GM12872 (cell line): ENCODE results near the gene CUEDC1.
A peak's percentile ranks its signal among the peaks of the same experiment; 100 is the strongest.

Source experiments
- CTCF ChIP-seq: IDR thresholded peaks from 3 replicates; pipeline ENCODE4 v1.5.1; 2011; ENCODE audit warnings: low read depth, mild to moderate bottlenecking, low read length, moderate library complexity; ENCODE audit not compliant: insufficient read depth

The CUEDC1 gene

DNA sequence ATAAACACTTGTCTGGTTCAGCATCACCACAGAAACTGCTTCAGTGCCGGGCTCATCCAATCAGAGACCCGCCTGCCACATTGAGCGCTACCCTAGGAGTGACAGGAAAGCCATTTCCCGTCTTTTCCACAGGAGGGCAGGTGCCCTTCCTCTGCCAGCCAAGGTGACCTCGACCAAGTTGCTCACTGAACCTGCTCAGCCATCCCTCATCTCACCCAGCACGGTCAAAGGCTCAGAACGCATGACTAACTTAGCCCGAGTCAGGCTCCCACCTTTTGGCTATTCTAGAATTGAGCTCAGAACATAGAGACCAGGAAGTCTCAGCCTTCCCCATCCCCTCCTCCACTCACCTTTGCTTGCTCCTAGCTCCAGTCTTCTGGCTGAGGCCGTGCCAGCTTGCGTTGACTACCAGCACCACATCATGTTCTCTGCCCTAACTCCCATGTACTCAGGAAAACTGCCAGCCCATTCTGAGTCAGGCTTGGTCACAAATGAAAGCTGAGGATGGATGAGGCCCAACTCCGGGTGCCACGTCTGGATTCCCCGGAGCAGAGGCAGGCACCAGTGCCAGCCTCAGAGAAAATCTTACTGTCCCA, 121.0 kb downstream of the CUEDC1 start:
- no peak for TF ChIP-seq CTCF

DNA sequence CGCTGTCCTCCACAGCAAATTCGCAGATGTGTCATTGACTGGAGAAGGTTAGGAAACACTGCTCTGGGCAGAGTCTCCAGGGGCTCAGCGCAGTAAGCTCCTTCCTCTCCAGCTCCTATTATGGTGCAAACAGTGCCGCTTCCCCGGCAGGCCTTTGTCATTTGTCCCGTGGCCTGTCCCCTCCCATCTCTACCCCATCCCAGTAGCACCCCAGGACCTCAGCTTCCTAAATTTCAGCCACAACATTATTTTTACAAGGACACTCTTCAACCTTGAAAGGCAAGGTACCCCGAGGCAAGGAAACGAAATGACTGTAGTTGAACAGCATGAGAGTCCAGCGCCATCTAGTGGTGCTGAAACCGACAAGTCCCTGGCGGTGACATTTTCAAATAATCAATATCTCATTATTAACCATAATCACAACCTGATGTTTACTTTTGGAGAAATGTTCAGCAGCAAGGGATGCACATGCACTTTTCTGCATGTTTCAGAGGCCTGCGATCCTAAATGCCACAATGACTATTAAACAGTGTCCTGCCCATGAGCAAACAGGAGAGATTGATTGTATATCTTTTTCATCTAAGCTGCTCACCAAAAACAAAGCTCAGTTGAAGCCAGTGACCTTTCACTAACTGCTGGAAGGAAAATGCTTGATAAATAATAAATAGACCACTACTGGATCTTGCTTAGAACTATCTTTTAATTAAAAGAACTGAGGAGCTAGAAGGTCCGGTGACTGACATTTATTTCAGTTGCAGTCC, 121.9 kb downstream of the CUEDC1 start:
- TF ChIP-seq CTCF: peak; percentile 90

DNA sequence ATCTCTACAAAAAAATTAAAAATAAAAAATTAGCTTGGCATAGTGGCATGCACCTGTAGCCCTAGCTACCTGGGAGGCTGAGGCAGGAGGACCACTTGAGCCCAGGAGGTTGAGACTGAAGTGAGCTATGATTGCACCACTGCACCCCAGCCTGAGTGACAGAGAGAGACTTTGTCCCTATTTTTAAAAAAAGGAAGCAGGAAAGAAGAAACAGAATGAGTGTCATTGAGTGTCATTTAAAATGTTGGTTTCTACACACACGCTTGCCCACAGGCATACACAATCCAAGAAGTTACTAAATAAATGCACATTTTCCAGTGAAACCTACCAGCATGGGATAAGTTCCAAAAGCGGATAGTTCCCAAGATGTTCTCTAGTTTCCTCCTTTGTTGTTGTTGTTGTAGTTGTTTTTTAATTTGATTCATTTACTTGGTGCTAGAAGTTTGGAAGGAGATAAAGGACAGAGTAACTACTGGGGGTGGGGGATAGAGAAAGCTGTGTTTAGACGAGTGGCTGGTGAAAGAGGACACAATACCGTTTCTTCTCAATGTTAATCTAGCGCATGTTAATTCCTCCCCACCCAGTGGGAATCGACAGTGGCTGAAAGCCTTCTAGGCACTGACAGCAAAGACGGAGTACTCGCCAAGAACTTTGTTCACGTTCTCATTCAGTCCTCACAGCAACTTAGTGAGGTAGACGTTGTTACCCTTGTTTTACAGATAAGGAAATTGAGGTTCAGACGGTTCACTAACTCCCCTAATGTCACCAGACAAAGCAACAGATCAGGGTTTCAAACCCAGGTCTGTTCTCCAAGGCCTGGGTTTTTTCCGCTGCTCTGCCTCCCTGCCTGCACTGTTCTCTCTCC, 122.7 kb downstream of the CUEDC1 start:
- TF ChIP-seq CTCF: no peak

GRCh38 chr17:57830880-57831279, 124.3 kb downstream of the CUEDC1 start:
- TF ChIP-seq CTCF: no peak

GRCh38 chr17:57823469-57824401, 131.5 kb downstream of the CUEDC1 start:
- TF ChIP-seq CTCF: no peak

DNA sequence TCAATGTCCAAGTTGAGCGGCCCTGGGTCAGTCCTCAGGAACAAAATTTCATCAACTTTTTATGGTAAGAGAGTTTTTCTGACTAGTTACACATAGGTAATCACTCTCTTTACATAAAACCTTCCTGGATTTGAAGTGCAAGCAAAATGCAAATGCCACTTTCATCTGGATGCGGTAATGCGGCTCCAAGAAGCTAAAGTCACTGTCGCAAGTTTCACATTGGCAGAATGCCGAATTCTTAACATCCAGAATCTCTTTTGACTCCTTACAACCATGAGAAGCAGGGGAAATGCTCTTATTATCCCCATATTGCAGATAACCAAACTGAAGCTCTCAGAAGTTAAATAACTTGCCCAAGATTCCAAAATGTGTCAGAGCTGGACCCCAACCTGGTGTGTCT, 135.3 kb downstream of the CUEDC1 start:
- no peak for TF ChIP-seq CTCF

DNA sequence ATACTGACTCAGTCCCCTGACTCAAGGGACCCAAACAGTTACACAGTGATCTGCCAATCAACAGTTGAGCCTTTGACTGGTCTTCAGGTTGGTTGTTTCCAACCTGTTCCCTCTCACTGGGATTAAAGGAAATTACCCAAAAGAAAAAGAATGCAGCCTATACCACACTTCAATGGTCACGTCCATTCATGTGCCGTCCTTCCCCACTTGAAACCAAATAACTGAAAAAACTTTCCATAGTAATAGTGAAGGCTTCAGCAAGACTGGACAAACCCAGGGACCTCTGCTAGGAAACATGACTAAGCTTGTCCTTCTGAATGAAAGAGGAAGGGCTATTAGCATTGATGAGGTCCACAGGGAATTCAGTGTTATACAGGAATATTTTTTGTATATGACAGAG, 135.9 kb downstream of the CUEDC1 start:
- TF ChIP-seq CTCF: no peak
